GM19193 (cell line): ENCODE measurements around the gene NR2F6.

Experiments
- POLR2A ChIP-seq: IDR thresholded peaks from 4 replicates; pipeline ENCODE4 v1.6.1; 2011; ENCODE audit not compliant: insufficient read depth, insufficient read length; ENCODE audit errors: extremely low read depth

The NR2F6 gene

DNA sequence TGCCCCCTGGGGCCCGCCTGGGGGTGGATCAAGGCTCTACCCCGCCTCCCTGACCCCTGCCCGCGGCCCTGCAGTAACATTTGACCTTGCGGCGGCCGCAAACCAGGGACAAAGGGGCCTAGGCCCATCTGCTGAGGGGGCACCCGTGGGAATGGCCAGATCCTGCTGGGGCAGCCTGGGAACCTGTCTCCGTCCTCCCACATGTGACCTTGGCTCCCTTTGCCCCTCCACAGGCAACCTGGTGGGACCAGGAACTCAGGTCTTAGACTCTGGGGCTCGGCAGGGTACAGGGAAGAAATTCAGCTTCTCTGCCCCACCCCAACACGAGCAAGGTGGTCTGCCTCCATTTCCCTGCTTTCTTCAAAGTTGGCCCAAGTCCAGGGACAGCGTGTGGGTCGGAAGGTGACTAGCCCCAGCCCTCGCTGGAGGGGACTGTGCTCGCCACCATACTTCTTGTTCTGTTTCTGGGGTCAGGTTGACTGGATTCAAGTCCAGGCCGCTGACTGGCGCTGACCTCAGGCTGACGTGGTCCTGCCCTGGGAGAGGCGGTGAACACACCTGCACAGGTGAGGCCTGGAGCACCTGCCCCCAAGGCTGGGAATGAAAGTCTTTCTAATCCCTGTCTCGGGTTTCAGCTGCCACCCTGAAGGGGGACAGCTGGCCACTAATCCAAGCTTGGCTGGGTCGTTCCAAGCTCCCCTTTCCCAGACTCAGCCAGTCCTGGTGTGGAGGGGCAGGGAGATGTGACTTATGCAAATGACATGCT, 2.5 kb upstream of the NR2F6 start:
- TF ChIP-seq POLR2A: no peak

DNA sequence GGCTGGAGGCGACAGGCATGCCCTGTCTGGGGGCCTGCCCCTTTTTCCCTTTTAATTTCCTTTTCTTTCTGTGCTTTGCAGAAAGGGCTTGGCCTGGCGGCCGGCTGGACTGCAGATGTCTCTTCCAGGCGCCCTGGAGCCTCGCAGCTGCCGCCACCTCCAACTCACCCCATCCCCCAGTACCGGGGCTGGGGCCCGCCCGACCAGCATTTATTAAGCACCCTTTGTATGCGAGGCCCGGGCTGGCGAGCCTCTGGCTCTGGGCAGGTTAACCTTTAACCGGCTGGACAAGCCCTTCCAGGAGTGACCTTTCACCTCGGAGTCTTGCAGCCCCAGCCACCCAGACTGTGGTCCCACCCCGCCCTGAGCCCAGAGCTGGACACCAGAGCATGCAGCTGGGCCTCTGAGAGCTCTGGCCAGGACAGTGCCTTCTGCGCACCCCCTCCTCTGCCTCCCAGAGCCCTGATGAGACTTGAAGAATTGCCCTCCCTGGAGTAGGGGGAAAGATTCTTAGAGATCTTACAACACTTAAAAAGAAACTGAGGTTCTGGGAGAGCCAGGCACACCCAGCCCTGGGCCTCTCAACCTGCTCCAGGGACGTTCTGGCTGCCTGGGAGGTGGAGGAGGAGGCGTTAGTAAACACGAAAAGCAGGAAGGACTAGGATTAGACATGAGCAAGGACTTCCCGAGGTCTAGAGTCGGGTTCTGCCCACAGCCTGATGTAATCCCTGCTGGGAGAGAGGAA, 1.1 kb upstream of the NR2F6 start:
- no peak for TF ChIP-seq POLR2A

DNA sequence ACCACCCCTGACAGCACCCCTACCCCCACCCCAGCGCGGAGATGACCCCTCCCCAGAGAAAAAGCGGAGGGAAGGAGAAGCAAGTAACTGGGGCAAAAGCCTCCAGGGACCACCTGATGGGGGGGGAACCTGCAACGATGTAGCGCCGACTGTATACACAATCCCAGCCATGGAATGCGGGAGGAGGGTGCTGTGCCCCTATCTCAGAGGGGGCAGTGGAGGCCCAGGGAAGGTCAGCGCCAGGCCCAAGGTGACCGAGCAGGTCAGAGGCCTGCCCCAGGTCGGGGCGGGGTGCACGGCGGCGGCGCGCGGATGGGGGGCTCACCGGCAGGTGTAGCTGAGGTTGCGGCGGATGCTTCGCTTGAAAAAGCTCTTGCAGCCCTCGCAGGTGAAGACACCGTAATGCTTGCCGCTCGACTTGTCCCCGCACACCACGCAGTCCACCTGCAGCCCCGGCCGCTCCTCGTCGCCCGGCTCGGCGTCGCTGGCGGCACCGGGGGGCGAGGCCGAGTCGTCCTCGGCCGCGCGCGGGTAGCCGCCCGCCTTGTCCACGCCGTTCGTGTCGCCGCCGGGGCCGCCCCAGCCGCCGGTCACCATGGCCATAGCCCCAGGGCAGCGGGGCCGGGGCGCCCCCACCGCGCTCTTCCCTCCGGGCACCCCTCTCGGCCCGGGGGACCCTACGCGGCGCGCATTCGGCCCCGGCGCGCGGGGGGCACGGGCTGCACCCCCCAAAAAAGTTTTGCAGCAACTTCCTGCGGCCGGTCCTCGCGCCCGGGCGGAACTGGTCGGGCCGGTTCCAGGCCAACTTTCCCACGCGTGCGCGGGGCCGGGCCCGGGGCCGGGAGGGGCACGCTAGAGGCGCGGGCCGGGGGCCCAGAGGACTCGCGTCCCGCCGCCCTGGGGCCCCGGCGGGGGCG, 843 bp downstream of the NR2F6 start:
- no peak for TF ChIP-seq POLR2A

DNA sequence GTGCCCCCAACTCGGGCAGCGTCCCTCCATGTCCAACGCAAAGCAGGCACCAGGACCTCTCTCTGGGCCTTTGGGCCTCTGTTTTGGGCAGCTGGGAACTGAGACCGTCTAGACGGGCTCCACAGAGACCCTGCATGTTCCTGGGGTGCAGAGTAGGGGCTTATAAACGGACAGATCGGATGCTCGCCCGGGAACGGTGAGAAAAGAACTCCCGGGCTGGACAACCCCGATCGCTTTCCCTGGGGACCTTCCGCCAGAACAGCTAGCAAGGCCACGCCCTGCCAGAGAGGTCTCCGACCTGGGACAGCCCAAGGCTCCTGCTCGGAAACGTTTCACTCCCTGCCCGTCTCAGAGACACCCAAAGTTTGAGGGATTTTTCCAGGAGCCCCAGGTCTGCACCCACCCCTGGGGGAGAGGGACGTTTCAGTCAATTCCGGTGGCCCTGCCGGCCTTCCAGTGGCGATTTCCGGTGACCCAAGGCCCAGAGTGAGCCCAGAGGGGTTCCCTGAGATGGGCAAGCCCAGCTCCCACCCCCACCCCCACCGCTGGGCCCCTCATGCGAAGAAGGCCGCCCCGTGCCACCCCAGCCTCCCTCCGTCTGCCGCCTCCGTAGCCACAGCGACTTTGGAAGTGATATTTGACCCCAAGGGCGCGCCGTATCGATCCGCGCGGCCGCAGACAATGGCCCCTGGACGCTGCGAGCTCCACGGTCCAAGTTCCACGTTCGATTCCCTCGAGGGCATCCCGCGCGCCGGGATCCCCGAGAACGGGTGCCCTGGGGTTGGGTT, 1.7 kb downstream of the NR2F6 start:
- no peak for TF ChIP-seq POLR2A

DNA sequence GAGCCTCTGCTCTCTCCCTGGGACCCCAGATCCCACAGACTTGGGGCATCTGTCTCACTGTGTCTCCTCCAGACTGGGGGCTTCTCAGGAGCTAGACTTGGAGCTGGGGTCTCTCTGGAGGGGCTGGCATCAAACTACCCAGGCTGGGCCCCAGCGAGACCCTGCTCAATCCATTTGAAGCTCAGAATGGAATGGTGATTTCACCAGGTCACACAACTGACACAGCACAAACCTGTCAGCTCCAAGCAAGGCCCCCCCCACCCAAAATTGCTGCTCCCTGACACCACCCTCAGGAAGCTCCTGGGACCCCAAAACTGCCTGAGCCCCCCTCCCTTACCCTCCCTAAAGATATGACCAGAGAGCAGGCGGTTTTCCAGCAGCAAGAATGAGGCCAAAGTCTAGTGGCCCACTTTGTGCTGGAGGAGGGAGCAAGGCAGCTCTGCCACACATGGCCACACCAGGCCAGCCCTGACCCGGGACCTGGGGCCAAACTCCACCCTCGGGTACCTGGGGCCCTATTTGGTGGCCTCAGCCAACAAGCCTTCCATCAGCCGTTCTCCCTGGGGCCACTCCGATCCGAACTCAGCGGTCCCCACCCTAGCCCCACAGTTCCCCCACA, 2.4 kb downstream of the NR2F6 start:
- TF ChIP-seq POLR2A: no peak

DNA sequence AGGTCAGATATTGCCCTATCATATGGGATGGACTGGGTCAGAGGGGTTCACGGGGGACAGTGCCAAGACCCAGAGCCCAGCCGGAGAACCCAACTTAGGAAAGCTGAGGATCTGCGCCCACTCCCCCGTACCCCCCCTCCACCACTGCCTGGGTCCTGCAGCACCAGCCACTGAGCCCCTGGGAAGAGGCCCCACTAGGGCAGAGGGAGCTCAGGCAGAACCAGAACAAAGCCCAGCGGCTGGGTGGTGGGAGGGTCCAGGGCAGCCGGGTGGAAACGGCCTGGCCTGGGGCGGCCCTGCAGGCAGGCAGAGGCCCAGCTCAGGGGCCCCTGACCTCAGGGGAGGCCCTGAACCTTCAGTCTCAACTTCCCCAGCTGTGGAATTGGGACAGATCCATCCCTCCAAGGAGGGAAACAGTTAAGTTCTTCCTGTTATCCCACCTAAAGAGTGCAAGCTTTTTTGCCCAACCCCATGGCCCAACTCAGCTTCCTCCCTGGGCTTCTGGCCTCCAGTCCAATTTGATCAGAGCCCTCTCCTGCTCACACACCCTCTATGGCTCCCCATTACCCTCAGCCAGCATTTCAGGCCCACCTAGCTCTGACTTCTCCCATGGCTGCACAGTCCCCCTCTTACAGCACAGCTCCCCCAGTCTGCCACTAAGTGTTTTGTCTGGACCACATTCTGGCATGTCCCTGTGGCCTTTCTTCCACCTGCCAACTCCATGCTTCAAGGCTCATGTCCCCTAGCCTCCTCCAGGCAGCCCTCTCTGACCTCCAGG, 3.1 kb downstream of the NR2F6 start:
- no peak for TF ChIP-seq POLR2A

DNA sequence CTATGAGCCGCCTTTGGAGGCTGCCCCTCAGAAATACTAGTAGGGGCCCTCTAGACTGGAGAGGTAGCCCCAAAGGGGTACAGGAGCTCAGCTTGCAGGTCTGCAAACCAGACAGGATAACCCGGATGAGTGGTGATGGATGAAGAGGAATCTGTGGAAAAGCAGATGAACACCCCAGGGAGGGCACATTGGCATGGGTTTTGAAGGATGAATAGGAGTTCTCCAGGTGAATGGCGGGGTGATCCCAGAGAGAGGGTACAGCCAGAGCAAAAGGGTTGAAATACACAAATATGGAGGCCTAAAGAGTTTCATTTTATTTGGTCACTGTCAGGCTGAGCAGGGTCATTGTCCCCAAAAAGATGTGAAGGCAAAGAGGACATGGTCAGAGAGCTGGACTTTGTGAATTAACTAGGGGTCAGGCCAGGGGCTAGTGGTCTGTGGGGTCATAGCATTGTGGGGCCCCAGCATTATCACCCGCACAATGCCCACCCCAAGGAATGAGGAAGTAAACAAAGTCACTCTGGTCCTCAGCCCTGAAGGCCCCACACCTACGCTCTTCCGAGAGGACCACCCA, 4.8 kb downstream of the NR2F6 start:
- no peak for TF ChIP-seq POLR2A

DNA sequence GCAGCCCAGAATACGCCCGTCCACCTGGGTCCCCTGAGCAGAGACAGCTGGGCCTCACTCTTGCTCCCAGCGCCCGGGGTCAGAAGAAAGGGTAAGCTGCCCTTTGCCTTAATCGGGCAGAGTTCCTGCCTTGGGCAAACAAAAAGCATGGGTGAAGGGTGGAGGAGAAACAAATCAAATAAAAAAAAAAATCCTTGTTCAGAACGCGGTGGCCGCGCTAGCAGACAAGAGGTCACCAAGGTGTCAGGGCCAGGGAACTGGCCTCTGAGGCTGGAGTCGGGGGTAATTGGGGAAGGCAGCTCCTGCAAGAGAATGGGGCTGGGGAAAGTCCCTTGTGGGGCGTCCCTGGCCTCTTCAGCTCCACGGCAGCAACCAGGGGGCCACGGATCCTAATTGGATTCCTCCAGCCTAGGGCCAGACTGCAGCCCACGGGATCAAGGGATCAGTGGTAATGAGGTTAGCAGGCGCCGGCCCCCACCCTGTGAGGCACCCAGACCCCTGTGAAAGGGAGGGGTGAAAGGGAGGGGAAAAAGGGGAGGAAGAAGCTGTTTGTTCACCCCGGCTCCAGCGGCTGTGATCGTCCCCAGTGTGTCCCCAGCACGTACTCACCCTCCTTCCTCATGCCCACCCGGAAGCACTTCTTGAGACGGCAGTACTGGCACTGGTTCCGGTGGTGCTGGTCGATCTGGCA, 5.5 kb downstream of the NR2F6 start:
- no peak for TF ChIP-seq POLR2A

DNA sequence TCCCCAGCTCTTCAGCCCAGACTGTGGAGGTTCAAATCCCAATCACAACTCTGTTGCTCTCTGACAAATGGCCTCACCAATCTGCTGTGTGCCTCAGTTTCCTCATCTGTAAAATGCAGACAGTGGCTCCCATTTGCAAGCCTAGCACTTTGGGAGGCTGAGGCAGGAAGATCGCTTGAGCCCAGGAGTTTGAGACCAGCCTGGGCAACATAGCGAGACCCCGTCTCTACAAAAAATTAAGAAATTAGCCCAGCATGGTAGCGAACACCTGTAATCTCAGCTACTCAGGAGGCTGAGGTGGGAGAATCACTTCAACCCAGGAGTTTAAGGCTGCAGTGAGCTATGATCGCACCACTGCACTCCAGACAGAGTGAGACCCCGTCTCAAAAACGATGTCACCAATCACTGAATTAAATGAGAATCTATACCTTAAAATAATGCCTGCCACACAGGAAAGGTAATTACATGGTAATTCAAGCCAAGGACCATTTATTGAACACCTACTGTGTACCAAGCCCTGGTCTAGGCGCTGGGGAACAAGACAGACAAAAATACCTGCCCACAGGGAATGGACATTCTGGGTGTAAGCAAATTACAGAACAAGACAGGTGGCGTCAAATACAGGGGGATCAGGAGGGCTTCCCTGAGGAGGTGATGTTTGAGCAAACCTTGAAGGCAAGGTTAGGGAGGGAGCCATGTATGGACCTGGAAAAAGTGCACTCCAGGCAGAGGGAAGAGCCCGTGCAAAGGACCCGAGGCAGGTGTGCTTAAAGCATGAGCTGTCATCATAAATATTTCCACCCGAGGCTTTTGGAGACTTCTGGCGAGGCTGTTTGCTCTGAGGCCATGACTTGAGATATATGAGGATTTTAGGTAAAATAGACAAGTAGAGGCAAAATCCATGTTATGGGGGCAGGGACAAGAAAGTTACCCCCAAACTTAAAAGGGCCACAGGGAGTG, 7.7 kb downstream of the NR2F6 start:
- TF ChIP-seq POLR2A: no peak

DNA sequence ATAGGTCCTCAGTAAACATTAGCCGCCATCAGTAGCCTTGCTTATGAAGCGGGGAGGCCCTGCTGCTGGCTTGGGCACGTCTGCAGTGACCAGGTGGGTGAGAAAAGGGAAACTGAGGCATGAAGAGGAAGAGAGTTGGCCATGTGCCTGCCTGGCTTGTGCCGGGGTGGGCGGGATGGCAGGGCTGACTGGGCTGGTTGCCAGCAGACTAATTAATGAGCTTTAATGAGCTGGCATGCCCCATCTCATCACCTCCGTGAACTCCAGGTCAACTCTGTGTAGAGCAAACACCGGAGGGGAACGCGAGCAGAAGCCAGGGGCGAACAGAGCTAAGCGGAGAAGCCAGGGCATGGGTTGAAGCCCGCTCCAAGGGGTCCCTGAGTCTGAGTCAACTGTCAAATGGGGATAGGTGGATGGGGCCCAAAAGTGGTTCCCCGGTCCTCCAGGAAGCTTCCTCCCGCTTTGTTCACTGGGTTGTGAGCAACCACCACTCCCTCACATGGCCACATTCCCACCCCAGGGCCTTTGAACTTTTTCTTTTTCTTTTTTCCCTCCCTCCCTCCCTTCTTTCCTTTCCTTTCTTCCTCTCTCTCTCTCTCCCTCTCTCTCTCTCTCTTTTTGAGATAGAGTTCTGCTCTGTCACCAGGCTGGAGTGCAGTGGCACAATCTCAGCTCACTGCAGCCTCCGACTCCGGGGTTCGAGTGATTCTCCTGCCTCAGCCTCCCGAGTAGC, 8.7 kb downstream of the NR2F6 start:
- no peak for TF ChIP-seq POLR2A

DNA sequence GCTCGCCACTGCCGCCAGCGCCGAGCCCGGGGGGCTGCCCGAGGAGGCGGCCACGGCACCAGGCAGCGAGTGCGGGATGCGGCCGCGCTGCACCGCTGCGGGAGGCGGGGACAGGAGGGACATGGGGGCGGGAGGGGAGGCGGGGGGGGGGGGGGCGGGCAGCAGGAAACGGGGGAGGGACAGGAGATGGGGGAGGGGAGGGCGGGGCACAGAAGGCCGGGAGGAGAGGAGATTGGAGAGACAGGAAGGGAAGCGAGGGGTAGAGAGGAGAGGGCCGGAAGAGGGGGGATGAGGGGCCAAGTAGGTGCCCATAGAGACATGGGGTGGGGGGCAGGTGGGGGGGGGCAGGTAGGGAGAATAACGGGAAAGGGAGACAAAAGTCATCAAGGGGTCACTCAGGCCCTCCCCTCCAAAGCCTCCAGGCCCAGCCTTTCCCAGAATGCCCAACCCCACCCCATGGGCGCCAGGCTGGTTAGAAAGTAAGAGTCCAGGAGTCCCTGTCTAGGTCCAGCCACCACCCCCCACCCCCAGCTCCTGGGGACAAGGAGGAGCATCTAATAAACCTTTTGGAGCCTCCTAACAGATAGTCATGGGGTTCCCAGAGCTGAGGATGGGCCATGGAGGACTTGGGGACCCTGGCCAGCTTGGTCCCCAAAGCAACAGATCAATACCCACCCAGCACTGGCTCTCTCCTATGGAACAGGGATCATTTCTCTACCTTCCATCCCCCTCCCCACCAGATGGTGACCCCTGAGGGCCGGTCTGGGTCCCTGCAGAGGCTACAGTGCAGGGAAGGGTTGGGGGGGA, 9.5 kb downstream of the NR2F6 start:
- TF ChIP-seq POLR2A: peak; percentile 36
